Lower lobe of right lung (tissue), 2 donors: ENCODE results near the gene SLC25A11. TPM values are rescaled to one million over a fixed set of nuclear protein-coding genes. Genes with fewer than 3 reads are reported as not detected.
A peak's percentile ranks its signal among the peaks of the same experiment; 100 is the strongest.

Experiments
- ATAC-seq, 2 donors: fragments of 200-7000 bp; cut with Tn5 transposase; one replicate each; pipeline ENCODE4 v1.9.1; 2020 to 2022; ENCODE audit warnings: mild to moderate bottlenecking in 2 of 2, moderate library complexity in 2 of 2
- DNase-seq: peaks from one replicate; pipeline ENCODE4 v3.0.0-alpha.2; 2020
- H3K27ac ChIP-seq: fragments of 200-600 bp; one replicate; pipeline ENCODE4 v1.8.0; 2022
- H3K27me3 ChIP-seq: fragments of 200-600 bp; one replicate; pipeline ENCODE4 v1.8.0; 2022; ENCODE audit warnings: low read depth
- H3K36me3 ChIP-seq: fragments of 200-600 bp; one replicate; pipeline ENCODE4 v1.8.0; 2022; ENCODE audit warnings: mild to moderate bottlenecking
- H3K4me1 ChIP-seq: fragments of 200-600 bp; one replicate; pipeline ENCODE4 v1.8.0; 2022
- H3K4me3 ChIP-seq: fragments of 200-600 bp; one replicate; pipeline ENCODE4 v1.8.0; 2022; ENCODE audit warnings: mild to moderate bottlenecking
- H3K9me3 ChIP-seq: fragments of 200-600 bp; one replicate; pipeline ENCODE4 v1.8.0; 2022
- intact Hi-C: fragments of 100-400 bp; cut with DNase I; formaldehyde crosslinking; loops from one replicate; pipeline ENCODE4 v1.11.0; 2022
- total RNA-seq: library from RNA; stranded (reverse); fragmentation: NEBNext Ultra II Directional; extraction: Animal tissue kit (Norgen Biotek cat#: 25700); gene quantifications from one replicate; pipeline ENCODE4 v1.2.1, GENCODE V29; 2021
- TF ChIP-seq, protein P1 (sequence below): fragments of 200-600 bp; IDR thresholded peaks from one replicate; pipeline ENCODE4 v1.8.0; 2022; ENCODE audit warnings: antibody characterized with exemption, mild to moderate bottlenecking
- donor health status: DM: no; HTN: yes; CAD: no; lungs with severe emphysema.

Gene SLC25A11
- total RNA-seq, 1 donor from 2014 or later: 59.9 TPM

DNA sequence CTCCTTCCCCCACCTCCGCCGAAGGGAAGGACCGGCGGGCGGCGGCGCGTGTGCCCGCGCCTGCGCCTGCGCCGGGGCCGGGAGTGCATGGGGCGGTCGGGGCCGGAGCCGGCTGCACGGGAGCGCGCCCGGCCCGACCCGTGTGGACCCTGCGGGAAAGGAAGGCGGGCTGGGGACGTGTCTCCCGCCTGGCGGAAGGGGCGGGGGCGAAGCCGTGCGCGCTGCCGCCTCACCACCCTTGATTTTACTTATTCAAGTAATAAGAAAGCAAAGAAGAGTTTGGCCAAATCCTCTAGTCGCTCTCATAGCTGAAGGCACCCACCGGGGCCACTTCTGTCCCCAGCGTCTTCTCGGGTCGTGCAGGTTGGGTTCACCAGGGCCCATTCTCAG, 9.1 kb upstream of the SLC25A11 start:
- Histone ChIP-seq H3K4me3 (peak overlapping the region; percentile 99), H3K27me3 (no peaks in the 10 kb centered on the region), H3K36me3 (peaks cover 29% of the 10 kb centered on the region), H3K4me1 (peaks cover 47% of the 10 kb centered on the region), H3K27ac (peak overlapping the region; percentile 98), H3K9me3 (no peaks in the 10 kb centered on the region)
- TF ChIP-seq, protein P1, sequence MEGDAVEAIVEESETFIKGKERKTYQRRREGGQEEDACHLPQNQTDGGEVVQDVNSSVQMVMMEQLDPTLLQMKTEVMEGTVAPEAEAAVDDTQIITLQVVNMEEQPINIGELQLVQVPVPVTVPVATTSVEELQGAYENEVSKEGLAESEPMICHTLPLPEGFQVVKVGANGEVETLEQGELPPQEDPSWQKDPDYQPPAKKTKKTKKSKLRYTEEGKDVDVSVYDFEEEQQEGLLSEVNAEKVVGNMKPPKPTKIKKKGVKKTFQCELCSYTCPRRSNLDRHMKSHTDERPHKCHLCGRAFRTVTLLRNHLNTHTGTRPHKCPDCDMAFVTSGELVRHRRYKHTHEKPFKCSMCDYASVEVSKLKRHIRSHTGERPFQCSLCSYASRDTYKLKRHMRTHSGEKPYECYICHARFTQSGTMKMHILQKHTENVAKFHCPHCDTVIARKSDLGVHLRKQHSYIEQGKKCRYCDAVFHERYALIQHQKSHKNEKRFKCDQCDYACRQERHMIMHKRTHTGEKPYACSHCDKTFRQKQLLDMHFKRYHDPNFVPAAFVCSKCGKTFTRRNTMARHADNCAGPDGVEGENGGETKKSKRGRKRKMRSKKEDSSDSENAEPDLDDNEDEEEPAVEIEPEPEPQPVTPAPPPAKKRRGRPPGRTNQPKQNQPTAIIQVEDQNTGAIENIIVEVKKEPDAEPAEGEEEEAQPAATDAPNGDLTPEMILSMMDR: no peak
- intact Hi-C loops: no loop called here
- ATAC-seq (peak; percentile 81 to 88), DNase-seq (peak; percentile 90)

DNA sequence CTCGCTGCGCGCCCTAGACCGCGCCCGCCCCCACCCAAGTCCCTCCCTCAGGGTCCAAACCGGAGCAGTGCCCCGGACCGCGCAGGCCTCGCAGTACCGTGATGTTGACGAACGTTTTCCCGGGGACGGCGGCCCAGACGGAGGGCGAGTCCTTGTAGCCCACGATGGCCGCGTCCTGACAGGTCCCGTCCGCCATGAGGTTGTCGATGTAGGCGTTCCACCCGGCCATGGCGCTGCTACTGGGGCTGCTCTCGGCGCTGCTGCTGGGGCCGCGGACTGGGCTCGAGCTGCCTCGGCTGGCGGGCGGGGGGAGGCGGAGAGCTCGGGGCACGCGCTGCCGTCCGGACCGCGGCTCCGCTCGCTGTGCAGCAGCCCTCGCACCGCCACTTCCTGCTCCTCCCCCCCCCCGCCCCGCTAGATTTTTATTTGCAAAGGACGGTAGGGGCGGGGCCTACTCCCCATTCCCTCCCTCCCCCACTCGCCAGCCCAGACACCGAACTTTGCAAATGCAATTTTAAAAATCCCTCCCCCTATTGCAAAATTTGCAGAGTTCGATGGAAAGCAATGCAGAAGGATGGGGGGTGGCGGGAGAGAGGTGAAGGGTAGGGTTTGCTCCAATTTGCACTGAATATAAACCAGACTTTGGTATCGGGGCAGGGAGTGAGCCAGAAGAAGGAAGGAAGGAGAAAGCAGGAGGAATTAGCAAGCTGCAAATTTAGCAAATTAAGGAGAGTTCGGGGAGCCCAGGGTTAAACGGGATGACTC, 8.5 kb upstream of the SLC25A11 start, which contains the start of gene PFN1:
TSS of gene PFN1 (minus strand) at position 365 of the 765 bp plus-strand sequence. CDS start at position 229, 136 bp downstream.
- no peaks in the 10 kb centered on the region for H3K27me3 ChIP-seq
- H3K27ac ChIP-seq: peak within 1 kb of the TSS; percentile 98
- peak within 1 kb of the TSS; percentile 99 for H3K4me3 ChIP-seq
- no peaks in the 10 kb centered on the region for H3K9me3 ChIP-seq
- peak; percentile 82 to 88 for ATAC-seq
- peak; percentile 94 for DNase-seq
- intact Hi-C loops: no loop called here
- H3K4me1 ChIP-seq: peaks cover 48% of the 10 kb centered on the region
- TF ChIP-seq, protein P1: no peak
- peaks cover 35% of the 10 kb centered on the region for H3K36me3 ChIP-seq

DNA sequence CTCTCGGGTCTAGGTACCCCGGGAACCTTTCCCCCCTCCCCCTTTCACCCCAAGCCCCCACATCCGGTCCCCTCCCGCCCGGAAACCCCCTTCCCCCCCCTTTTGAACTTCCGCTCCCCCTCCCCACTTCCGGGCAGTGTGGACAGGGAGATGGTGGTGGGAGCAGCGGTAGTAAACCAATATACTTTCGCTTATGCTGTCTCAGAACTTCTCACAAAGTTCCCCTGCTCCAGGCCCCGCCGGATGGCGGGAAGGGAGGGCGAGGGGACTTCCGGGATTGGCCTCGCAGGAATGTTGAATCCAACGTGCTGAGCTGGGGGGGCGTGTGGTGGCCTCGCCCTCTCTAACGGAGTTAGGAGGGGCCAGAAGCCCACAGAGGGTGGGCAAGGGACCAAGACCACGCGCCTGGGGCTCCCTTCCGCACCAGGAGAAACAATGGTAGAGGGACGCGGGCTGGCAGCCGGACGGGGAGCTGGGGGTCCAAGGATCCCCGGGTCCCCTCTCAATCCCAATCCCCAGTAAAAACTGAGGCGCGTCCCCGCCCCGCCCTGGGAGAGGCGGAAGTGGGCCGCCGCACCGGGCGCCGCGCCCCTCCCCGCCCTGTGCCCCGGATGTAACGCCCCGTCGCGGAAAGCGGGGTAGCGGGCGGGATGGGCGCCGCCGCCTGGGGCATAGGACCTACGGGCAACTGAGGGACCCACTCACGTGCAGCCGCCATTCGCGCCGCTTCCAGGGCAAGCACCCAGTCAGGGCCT, 7.7 kb upstream of the SLC25A11 start:
- intact Hi-C loops: no loop called here
- Histone ChIP-seq H3K36me3 (peaks cover 42% of the 10 kb centered on the region), H3K9me3 (no peaks in the 10 kb centered on the region), H3K27me3 (no peaks in the 10 kb centered on the region), H3K27ac (peak overlapping the region; percentile 98), H3K4me1 (peaks cover 54% of the 10 kb centered on the region), H3K4me3 (peak overlapping the region; percentile 99)
- TF ChIP-seq, protein P1: no peak
- ATAC-seq (peak; percentile 61 to 70), DNase-seq (peak; percentile 78)

DNA sequence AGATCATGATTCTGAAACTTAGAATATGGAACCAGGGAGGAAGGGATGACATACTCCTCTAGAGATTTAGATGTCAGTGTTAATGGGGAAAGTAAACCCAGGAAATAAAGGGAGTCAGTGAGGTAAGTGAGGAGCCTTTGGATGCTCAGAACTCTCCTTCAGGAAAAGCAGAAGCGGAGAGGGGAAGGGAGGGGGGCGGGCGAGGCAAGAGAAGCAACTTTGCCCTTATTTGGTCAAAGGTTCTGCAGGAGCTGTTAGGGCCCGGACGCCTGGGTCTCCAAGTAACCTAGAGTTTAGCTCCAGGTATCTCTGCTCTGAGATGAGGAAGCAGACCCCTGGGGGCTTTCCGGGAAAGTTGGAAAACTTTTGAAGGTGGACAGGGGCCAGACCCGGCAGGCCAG, 7.2 kb upstream of the SLC25A11 start:
- TF ChIP-seq, protein P1: no peak
- DNase-seq (no peak), ATAC-seq (no peak)
- peak overlapping the region; percentile 98 for H3K27ac ChIP-seq
- no peaks in the 10 kb centered on the region for H3K9me3 ChIP-seq
- intact Hi-C loops: no loop called here
- H3K27me3 ChIP-seq: no peaks in the 10 kb centered on the region
- peaks cover 48% of the 10 kb centered on the region for H3K36me3 ChIP-seq
- H3K4me3 ChIP-seq: peak overlapping the region; percentile 99
- peaks cover 54% of the 10 kb centered on the region for H3K4me1 ChIP-seq

DNA sequence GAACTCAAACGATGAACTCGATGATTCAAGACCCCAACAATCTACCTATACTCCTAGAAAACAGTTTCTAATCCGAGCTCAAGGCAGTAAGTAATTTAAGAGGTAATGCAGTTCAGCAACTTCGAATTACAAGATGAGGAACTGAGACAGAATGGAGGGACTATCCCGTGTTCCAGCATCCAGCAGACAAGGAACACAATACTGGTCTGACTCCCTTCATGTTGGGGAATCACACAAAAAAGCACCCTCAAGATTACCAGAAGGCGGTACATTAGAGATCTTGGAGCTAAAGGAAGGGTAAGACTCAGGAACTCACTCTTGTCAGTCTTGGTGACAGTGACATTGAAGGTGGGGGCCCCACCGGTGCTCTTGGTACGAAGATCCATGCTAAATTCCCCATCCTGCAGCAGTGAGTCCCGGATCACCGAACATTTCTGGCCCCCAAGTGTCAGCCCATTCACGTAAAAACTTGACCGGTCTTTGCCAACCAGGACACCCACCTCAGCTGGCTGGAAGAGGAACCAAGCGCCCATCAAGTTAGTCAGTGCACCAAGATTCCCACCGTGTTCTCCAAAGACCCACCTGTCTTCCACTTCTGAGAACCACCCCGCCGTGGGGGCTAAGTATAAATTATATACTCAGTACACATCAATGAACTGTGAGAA, 6.6 kb upstream of the SLC25A11 start:
- H3K27me3 ChIP-seq: no peaks in the 10 kb centered on the region
- H3K4me1 ChIP-seq: peaks cover 58% of the 10 kb centered on the region
- intact Hi-C loops: no loop called here
- no peaks in the 10 kb centered on the region for H3K9me3 ChIP-seq
- TF ChIP-seq, protein P1: no peak
- H3K4me3 ChIP-seq: peak overlapping the region; percentile 99
- H3K27ac ChIP-seq: no peak overlapping the region
- peaks cover 50% of the 10 kb centered on the region for H3K36me3 ChIP-seq
- DNase-seq (no peak), ATAC-seq (no peak)
